NCI-H446 (cell line): Measurements from ENCODE around the gene HRC.
A peak's percentile ranks its signal among the peaks of the same experiment; 100 is the strongest.
"Not testable (repeated sequence)": the region's sequence is repeated elsewhere in the genome, so short reads cannot be mapped to it uniquely, and the experiment has no call there.

Experiments used
- DNase-seq, 2 experiments: peaks; one replicate each; lab custom pipeline; 2025; lab: John Stamatoyannopoulos, UW

HRC gene

GRCh38 chr19:49135686-49136085 lies 19.5 kb downstream of the HRC start:
- no peak for DNase-seq

- DNase-seq, result no peak
These were observed 21.4 kb downstream of the HRC start for GRCh38 chr19:49133621-49134454.

- no peak for DNase-seq
These were observed 22.1 kb downstream of the HRC start for GRCh38 chr19:49132974-49133609.

- no peak for DNase-seq
These were observed 24.9 kb downstream of the HRC start for GRCh38 chr19:49130325-49130724.

- no peak for DNase-seq
These were observed 26.0 kb downstream of the HRC start for GRCh38 chr19:49129238-49129583.

- no peak for DNase-seq
These were observed 26.5 kb downstream of the HRC start for GRCh38 chr19:49128545-49129237.

GRCh38 chr19:49127674-49128544 lies 27.3 kb downstream of the HRC start:
- peak; percentile 97 to 98 for DNase-seq

- DNase-seq, result not testable (repeated sequence)
These were observed 28.0 kb downstream of the HRC start for GRCh38 chr19:49127225-49127624.

- no peak for DNase-seq
These were observed 28.6 kb downstream of the HRC start for GRCh38 chr19:49126575-49126974.

- no peak for DNase-seq
These were observed 30.0 kb downstream of the HRC start for GRCh38 chr19:49125025-49125731.

- DNase-seq, result not testable (repeated sequence)
These were observed 31.9 kb downstream of the HRC start for GRCh38 chr19:49123285-49123684.

GRCh38 chr19:49121841-49122240 lies 33.4 kb downstream of the HRC start:
- DNase-seq, result peak; percentile 16 to 64

- DNase-seq, result no peak
These were observed 34.3 kb downstream of the HRC start for GRCh38 chr19:49120868-49121267.

- no peak for DNase-seq
These were observed 34.9 kb downstream of the HRC start for GRCh38 chr19:49120325-49120683.

GRCh38 chr19:49119411-49120324 lies 35.5 kb downstream of the HRC start, which contains the start of gene PPFIA3:
Gene PPFIA3 (plus strand): TSS chr19:49119544. CDS start chr19:49127874, 8,330 bp downstream.
- DNase-seq, result peak in 1 of 2 experiments; percentile 39

GRCh38 chr19:49118565-49119410 lies 36.4 kb downstream of the HRC start, which contains the start of gene C19orf73:
Gene C19orf73 (minus strand): TSS chr19:49119143. CDS start chr19:49119022, 121 bp downstream.
- DNase-seq, result peak; percentile 94 to 98

- DNase-seq, result no peak
These were observed 37.3 kb downstream of the HRC start for GRCh38 chr19:49117677-49118564.

- no peak for DNase-seq
These were observed 38.7 kb downstream of the HRC start for GRCh38 chr19:49116544-49116943.
